HG03103 (cell line): Measurements from ENCODE around the gene TGFBRAP1.

Source experiments
- ATAC-seq: cut with Tn5 transposase; IDR thresholded peaks from one replicate; pipeline ENCODE4 v1.9.1; 2021; ENCODE audit warnings: low read depth; ENCODE audit not compliant: unreplicated experiment

TGFBRAP1 gene

DNA sequence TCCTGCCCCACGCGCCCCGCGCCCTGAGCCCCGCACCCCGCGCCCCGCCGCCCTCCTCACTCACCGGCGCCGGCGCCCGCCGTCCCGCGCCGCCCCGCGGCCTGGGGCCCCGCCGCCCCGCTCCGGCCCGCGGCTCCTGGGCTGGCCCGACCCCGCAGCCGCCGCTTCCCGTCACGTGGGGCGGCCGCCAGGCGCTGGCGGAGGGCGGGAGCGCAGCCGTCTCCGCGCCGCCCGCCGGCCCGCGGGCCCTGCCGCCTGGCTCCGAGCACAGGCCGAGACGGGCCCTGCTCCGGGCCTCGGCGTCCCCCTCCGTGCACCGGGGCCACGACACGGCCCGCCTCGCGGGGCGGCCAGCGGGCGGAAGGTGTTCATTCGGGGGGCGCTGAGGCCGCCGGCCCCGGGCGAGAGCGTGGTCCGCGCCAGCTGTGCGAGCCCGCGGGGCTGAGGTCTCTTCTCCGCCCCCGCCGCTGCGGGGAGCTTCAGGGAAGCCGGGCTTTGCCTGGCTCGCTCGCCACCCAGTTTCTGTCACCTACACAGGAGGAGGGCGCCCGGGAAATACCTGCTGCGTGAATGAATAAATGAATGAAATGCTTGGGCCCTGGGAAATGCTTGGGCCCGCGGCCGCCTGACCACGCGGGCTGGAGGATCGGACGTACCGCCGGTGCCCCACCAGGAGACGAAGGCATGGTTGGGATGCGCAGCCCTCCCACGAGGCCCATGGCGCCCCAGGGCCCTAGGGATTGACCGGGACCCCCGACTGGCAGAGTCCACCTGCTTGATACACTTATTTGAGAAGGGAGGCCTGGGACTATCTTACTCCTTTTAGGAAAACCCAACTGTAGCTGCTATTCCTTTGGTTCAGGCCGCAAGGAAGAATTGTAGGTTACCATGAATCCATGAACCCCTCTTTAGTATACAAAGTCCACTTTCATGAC lies at the start of gene TGFBRAP1:
Gene TGFBRAP1, minus strand, starts transcription at position 175 of the 935 bp plus-strand sequence. CDS start 21,434 bp downstream, outside the sequence.
- ATAC-seq = peak; percentile 65

DNA sequence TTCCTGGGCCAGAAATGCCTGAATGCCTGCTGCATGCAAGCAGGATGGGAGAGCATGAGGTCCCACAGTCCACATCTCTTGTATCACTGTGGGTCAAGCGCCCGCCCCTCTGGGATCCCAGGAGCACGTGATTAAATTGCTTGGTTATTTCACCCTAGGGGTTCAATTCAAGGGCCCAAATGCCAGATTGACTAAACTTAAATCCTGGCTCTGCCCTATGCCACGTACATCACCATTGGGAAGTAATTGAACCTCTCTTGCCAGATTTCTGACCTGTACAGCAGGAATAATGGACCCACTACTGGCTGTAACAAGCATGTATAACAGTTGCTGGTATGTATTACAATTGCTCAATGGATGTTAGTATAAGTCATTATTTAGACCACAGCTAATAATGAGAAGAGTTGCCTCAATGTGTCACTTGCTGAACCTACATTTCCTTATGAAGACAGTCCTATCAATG lies 49.4 kb upstream of the TGFBRAP1 start:
- no peak for ATAC-seq

DNA sequence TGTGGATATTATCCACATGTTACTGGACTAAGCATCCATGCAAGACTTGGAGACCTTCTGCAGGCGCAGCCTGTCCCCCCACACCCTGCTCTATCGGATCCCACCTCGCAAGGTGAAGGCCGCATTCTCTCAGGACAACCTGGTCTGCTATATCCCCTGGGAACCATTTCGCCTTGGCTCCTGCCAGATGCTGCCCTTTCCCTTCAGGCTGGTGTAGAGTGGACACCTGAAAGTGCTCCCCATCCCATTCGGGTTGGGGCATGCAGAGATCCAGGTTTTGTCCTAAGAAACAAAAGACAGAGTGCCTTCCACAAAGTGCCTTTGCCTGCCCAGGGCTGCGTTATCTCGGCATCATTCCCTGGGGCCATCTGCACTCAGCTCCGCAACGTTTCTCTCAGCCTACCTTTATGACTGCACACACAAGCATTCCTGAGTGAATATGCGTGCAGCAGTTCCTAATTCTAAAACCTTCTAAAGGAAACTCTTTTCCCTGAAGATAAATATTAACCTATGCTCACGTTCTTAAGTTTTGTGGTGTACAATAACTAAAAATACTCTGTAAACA lies 48.8 kb upstream of the TGFBRAP1 start:
- no peak for ATAC-seq

DNA sequence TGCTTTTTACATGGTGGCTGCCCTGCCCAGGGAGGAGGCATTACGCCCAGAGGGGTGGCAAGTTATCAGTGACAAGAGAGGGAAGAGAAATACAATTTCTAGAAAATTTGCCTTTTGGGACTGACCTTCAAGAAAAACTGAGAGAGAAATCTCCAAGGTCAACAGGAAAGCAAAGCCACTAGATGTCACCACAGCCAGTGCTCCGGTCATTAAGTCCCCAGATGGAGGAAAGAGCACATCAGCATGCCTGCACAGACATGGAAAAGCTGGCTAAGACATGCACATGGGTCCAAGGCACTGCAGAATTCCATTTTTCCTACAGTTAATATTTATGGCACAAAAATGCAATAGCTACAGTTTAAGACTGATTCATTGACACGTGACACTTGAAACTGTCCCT lies 48.3 kb upstream of the TGFBRAP1 start:
- no peak for ATAC-seq

GRCh38 chr2:105376789-105377240 lies 47.3 kb upstream of the TGFBRAP1 start:
- ATAC-seq = no peak

GRCh38 chr2:105376010-105376409 lies 46.5 kb upstream of the TGFBRAP1 start:
- ATAC-seq = no peak

- no peak for ATAC-seq
Measured at GRCh38 chr2:105375001-105375561, 45.5 kb upstream of the TGFBRAP1 start.

- peak; percentile 65 for ATAC-seq
Measured at GRCh38 chr2:105373895-105374401, 44.4 kb upstream of the TGFBRAP1 start.

- no peak for ATAC-seq
Measured at GRCh38 chr2:105373344-105373781, 43.8 kb upstream of the TGFBRAP1 start.

GRCh38 chr2:105371810-105372209 lies 42.3 kb upstream of the TGFBRAP1 start:
- no peak for ATAC-seq

GRCh38 chr2:105371156-105371555 lies 41.6 kb upstream of the TGFBRAP1 start:
- ATAC-seq = no peak

- ATAC-seq = peak; percentile 96
Measured at GRCh38 chr2:105369777-105370690, 40.5 kb upstream of the TGFBRAP1 start.

- ATAC-seq = no peak
Measured at GRCh38 chr2:105368759-105369408, 39.3 kb upstream of the TGFBRAP1 start.

- no peak for ATAC-seq
Measured at GRCh38 chr2:105365206-105365605, 35.7 kb upstream of the TGFBRAP1 start.

- ATAC-seq = no peak
Measured at GRCh38 chr2:105364436-105365139, 35.1 kb upstream of the TGFBRAP1 start.

DNA sequence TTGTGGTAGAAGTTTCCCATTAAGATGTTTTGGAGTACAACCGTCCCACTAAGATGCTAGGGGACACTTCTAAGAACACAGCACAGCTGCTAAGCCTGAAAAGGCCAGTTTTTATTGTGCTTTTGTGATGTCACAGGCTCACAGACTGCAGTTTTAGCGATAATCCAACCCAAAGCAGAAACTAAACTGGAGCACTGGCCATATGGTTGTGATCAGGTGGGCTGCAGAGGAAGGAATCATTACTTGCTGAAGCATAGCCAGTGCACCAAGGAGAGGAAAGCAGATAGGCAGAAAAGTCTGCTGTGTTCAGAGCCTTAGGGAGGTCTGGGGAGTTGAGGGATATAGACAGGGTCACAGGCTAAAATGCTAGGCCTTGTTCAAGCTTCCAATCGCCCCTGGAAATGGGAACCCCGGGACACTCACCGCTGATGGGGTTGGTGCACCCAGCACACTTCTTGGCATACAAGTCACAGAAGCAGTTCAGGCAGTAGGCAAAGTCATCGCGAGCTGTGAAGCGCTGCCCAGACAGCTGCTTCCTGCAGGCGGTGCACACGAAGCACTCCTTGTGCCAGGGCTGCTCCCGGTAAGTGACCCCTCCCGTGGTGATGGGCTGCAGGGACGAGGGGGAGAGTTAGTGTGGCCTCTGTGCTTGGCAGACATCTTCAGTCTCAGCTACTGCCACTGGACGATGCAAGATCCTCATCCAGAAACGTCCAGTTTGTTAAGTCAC lies 33.5 kb upstream of the TGFBRAP1 start:
- no peak for ATAC-seq

- ATAC-seq = no peak
Measured at GRCh38 chr2:105361102-105361889, 31.8 kb upstream of the TGFBRAP1 start.
